ENCODE measurements around the gene METRNL. TPM values are rescaled to one million over a fixed set of nuclear protein-coding genes. Genes with fewer than 3 reads are reported as not detected.

Gene METRNL
- polyA plus RNA-seq (2012; ENCODE audit: insufficient read length, low read depth) = 350 TPM

DNA sequence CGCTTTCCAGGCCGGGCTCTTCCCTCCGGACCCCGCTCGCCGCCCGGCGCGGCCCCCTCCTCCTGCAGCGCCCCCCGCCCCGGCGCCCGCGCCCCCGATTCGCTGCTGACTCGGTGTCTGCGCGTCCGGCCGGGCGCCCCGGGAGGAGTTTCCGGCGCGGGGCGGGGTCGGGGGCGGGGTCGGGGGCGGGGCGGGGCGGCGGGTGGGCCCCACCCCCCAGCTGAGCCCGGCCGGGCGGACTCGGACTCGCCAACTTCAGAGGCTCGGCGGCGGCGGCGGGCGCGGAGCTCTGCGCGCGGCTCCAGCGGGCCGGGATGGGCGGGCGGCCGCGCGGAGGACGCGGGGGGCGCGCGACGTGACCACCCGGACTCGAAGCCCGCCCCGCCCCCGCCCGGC is at the start of gene METRNL:
METRNL (plus strand) TSS at position 258 of the 396 bp plus-strand sequence. CDS start 207 bp downstream, outside the sequence.
- peak; percentile 79; the same call in 1 of the 2 replicates for TF ChIP-seq TAF1 (IDR thresholded peaks at IDR 0.05; ENCODE audit: borderline replicate concordance, insufficient read depth, low read length)
- 0 out of 2 replicates have a peak, but pooled peaks have one; percentile 26 for TF ChIP-seq SIN3A (IDR thresholded peaks at IDR 0.05; ENCODE audit: borderline replicate concordance, insufficient read depth, low read length)
- TF ChIP-seq FOXP2 (optimal IDR thresholded peaks at IDR 0.05; ENCODE audit: borderline replicate concordance, extremely low read depth, extremely low read length, insufficient read depth) = peak; percentile 48
- 0 out of 4 replicates have a peak, but pooled peaks have one; percentile 14 to 35 for TF ChIP-seq REST (IDR thresholded peaks at IDR 0.05; ENCODE audit: insufficient read depth in 1 of 2, low read depth in 2 of 2, low read length in 2 of 2)
- peak; percentile 42; the same call in 1 of the 2 replicates for TF ChIP-seq POLR2AphosphoS5 (IDR thresholded peaks at IDR 0.05; ENCODE audit: low read depth, low read length)

DNA sequence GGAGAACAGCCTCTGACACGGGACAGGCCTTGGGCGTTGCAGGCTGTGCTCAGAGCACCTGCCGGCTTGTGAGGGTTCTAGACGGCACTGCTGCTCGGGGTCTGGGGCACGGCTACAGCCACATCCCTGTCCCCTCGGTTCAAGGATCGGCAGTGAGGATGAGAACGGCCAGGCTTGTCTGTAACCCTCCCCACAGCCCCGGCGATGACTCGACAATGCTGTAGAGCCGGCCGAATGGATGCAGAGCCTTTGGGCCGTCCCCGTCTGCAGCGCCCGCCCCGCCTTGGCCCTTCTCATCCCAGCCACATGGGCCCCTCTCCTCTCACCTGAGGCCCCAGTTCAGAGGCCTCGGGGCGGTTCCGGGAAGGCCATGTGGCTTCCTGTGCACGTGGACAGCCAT is 49.0 kb upstream of the METRNL start:
- TF ChIP-seq REST (IDR thresholded peaks at IDR 0.05; ENCODE audit: insufficient read depth in 1 of 2, low read depth in 2 of 2, low read length in 2 of 2) = no peak
- no peak for TF ChIP-seq SIN3A (IDR thresholded peaks at IDR 0.05; ENCODE audit: borderline replicate concordance, insufficient read depth, low read length)
- no peak for TF ChIP-seq POLR2AphosphoS5 (IDR thresholded peaks at IDR 0.05; ENCODE audit: low read depth, low read length)
- no peak for TF ChIP-seq FOXP2 (optimal IDR thresholded peaks at IDR 0.05; ENCODE audit: borderline replicate concordance, extremely low read depth, extremely low read length, insufficient read depth)
- TF ChIP-seq TAF1 (IDR thresholded peaks at IDR 0.05; ENCODE audit: borderline replicate concordance, insufficient read depth, low read length) = no peak

DNA sequence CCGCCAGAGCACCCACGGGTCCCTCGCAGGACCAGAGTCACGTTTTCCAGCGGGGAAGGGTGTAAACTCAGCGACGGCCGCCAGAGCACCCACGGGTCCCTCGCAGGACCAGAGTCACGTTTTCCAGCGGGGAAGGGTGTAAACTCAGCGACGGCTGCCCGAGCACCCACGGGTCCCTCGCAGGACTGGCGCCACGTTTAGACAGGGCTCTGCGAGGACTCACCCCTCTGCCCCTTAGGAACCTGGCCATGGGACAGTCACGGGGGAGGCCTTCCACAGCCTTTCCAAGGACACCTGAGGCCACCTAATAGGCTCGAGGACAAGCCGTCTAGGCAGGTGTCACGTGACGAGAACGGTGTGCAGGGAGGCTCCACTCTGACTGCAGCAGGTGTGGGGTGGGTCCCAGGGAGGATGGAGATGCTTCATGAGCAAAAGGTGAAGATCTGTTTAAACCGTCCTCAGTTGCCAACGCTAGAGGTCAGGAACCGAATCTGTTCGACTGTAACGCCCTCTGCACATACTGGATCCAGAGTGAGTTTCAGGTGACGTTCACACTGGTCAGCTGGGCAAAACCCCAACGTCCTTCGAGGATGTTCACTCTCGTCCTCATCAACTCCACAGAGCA is 48.0 kb upstream of the METRNL start:
- TF ChIP-seq POLR2AphosphoS5 (IDR thresholded peaks at IDR 0.05; ENCODE audit: low read depth, low read length) (no peak), REST (IDR thresholded peaks at IDR 0.05; ENCODE audit: insufficient read depth in 1 of 2, low read depth in 2 of 2, low read length in 2 of 2) (no peak), FOXP2 (optimal IDR thresholded peaks at IDR 0.05; ENCODE audit: borderline replicate concordance, extremely low read depth, extremely low read length, insufficient read depth) (no peak), TAF1 (IDR thresholded peaks at IDR 0.05; ENCODE audit: borderline replicate concordance, insufficient read depth, low read length) (no peak), SIN3A (IDR thresholded peaks at IDR 0.05; ENCODE audit: borderline replicate concordance, insufficient read depth, low read length) (no peak)

DNA sequence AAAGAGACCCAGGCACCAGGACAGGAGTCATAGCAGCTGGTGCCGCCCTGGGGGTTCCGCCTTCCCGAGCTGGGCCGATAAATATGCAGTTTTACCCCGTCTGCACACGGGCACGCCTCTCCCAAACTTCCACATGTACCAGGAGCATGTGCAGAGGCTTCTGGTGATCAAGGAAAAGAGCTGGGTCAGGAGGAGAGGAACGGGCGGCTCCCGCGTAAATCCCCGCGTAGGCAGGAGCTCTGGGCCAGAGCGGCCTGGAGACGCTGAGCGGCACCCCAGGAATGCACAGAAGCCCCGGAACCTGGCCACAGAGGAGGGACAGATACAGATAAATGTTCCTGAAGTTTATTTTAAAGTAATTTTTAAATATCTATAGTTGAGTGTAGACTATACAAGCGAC is 46.6 kb upstream of the METRNL start:
- TF ChIP-seq FOXP2 (optimal IDR thresholded peaks at IDR 0.05; ENCODE audit: borderline replicate concordance, extremely low read depth, extremely low read length, insufficient read depth) = no peak

DNA sequence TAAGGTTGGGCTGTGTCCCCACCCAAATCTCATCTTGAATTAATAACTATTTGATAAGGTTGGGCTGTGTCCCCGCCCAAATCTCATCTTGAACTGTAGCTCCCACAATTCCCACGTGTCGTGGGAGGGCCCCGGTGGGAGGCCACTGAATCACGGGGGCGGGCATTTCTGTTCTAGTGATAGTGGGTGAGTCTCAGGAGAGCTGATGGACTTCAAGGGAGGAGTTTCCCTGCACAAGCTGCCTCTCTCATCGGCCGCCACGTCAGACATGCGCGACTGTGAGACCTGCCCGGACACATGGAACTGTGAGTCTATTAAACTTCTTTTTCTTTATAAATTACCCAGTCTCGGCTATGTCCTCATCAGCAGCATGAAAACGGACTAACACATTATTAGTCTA is 44.9 kb upstream of the METRNL start:
- no peak for TF ChIP-seq FOXP2 (optimal IDR thresholded peaks at IDR 0.05; ENCODE audit: borderline replicate concordance, extremely low read depth, extremely low read length, insufficient read depth)
- TF ChIP-seq POLR2AphosphoS5 (IDR thresholded peaks at IDR 0.05; ENCODE audit: low read depth, low read length) = no peak
- no peak for TF ChIP-seq SIN3A (IDR thresholded peaks at IDR 0.05; ENCODE audit: borderline replicate concordance, insufficient read depth, low read length)

DNA sequence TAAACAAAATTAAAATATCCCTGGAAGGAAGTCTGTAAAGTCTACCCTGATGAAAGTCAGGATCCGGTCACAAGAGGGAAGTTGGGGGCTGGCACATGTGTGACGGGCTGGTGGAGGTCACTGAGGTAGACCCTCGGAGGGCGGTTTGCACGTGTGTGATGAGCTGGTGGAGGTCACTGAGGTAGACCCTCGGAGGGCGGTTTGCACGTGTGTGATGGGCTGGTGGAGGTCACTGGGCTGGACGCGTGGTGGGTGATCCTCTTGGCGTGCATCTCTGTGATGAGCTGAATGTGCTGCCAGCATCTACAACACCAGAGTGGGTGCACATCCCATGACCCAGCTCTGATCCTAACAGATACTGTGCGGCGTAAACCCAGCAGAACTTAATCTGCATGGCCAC is 43.7 kb upstream of the METRNL start:
- TF ChIP-seq REST (IDR thresholded peaks at IDR 0.05; ENCODE audit: insufficient read depth in 1 of 2, low read depth in 2 of 2, low read length in 2 of 2) = no peak
- no peak for TF ChIP-seq TAF1 (IDR thresholded peaks at IDR 0.05; ENCODE audit: borderline replicate concordance, insufficient read depth, low read length)
- TF ChIP-seq SIN3A (IDR thresholded peaks at IDR 0.05; ENCODE audit: borderline replicate concordance, insufficient read depth, low read length) = no peak
- no peak for TF ChIP-seq POLR2AphosphoS5 (IDR thresholded peaks at IDR 0.05; ENCODE audit: low read depth, low read length)
- no peak for TF ChIP-seq FOXP2 (optimal IDR thresholded peaks at IDR 0.05; ENCODE audit: borderline replicate concordance, extremely low read depth, extremely low read length, insufficient read depth)
